Endometrial microvascular endothelial cells (primary cell): Measurements from ENCODE around the gene IGF2. TPM values are rescaled to one million over a fixed set of nuclear protein-coding genes. Genes with fewer than 3 reads are reported as not detected.
"Not testable (repeated sequence)": the region's sequence is repeated elsewhere in the genome, so short reads cannot be mapped to it uniquely, and the experiment has no call there.

ENCODE experiments used
- in situ Hi-C: cut with HindIII; loops from 2 replicates; pipeline ENCODE4 v1.10.0; 2017; ENCODE audit warnings: low sequenced_read_pairs, low pct_unique_long_range_greater_than_20kb; ENCODE audit errors: inconsistent ontology term
- total RNA-seq: library from RNA; depleted of rRNA; stranded (reverse); fragments of >200 nt; gene quantifications from one replicate; pipeline ENCODE4 v1.2.3, GENCODE V29; 2015; ENCODE audit errors: inconsistent ontology term

IGF2 gene
- not detected for total RNA-seq

GRCh38 chr11:2139123-2139521 is at the start of gene IGF2:
TSS of gene IGF2 (minus strand) at chr11:2139389. CDS start at chr11:2135523, 3,866 bp downstream.
- in situ Hi-C loops: no loop called here

- in situ Hi-C loops: no loop called here
Observed at GRCh38 chr11:2188745-2189144, 49.6 kb upstream of the IGF2 start.

- in situ Hi-C loops: no loop called here
Observed at GRCh38 chr11:2187280-2187707, 48.1 kb upstream of the IGF2 start.

- in situ Hi-C loops: no loop called here
Observed at GRCh38 chr11:2186669-2187279, 47.6 kb upstream of the IGF2 start.

GRCh38 chr11:2185324-2186085 is 46.3 kb upstream of the IGF2 start:
- in situ Hi-C loops: no loop called here

- in situ Hi-C loops: no loop called here
Observed at GRCh38 chr11:2182692-2183474, 43.7 kb upstream of the IGF2 start.

GRCh38 chr11:2182075-2182474 is 42.9 kb upstream of the IGF2 start:
- in situ Hi-C loops: no loop called here

GRCh38 chr11:2180789-2181370 is 41.7 kb upstream of the IGF2 start:
- in situ Hi-C loops: no loop called here

GRCh38 chr11:2180347-2180746 is 41.2 kb upstream of the IGF2 start:
- in situ Hi-C loops: no loop called here

GRCh38 chr11:2179516-2179915 is 40.3 kb upstream of the IGF2 start:
- in situ Hi-C loops: no loop called here

GRCh38 chr11:2178906-2179494 is 39.8 kb upstream of the IGF2 start:
- in situ Hi-C loops: no loop called here

GRCh38 chr11:2178055-2178773 is 39.0 kb upstream of the IGF2 start:
- in situ Hi-C loops: not testable (repeated sequence)

- in situ Hi-C loops: no loop called here
Observed at GRCh38 chr11:2177076-2177475, 37.9 kb upstream of the IGF2 start.

- in situ Hi-C loops: no loop called here
Observed at GRCh38 chr11:2176389-2176900, 37.3 kb upstream of the IGF2 start.

GRCh38 chr11:2175659-2176058 is 36.5 kb upstream of the IGF2 start:
- in situ Hi-C loops: no loop called here

- in situ Hi-C loops: no loop called here
Observed at GRCh38 chr11:2174361-2174760, 35.2 kb upstream of the IGF2 start.

- in situ Hi-C loops: no loop called here
Observed at GRCh38 chr11:2173761-2174160, 34.6 kb upstream of the IGF2 start.

GRCh38 chr11:2173150-2173693 is 34.0 kb upstream of the IGF2 start:
- in situ Hi-C loops: no loop called here
